SIG-M5 (cell line): Measurements from ENCODE around the gene PTTG1IP.
A peak's percentile ranks its signal among the peaks of the same experiment; 100 is the strongest.

ENCODE experiments used
- DNase-seq: peaks from one replicate; lab custom pipeline; 2025; lab: John Stamatoyannopoulos, UW

PTTG1IP gene

GRCh38 chr21:44865561-44866280 is 7.8 kb downstream of the PTTG1IP start:
- DNase-seq: peak; percentile 29

- no peak for DNase-seq
Observed at GRCh38 chr21:44862869-44863685, 10.4 kb downstream of the PTTG1IP start.

- no peak for DNase-seq
Observed at GRCh38 chr21:44858791-44859190, 14.7 kb downstream of the PTTG1IP start.

GRCh38 chr21:44858291-44858690 is 15.2 kb downstream of the PTTG1IP start:
- no peak for DNase-seq

GRCh38 chr21:44857127-44857892 is 16.2 kb downstream of the PTTG1IP start:
- DNase-seq: no peak

GRCh38 chr21:44856131-44856530 is 17.4 kb downstream of the PTTG1IP start:
- no peak for DNase-seq

GRCh38 chr21:44855572-44855971 is 17.9 kb downstream of the PTTG1IP start:
- no peak for DNase-seq

- no peak for DNase-seq
Observed at GRCh38 chr21:44854664-44855446, 18.6 kb downstream of the PTTG1IP start.

- no peak for DNase-seq
Observed at GRCh38 chr21:44854391-44854663, 19.2 kb downstream of the PTTG1IP start.

GRCh38 chr21:44853601-44854390 is 19.7 kb downstream of the PTTG1IP start:
- no peak for DNase-seq

- DNase-seq: no peak
Observed at GRCh38 chr21:44850905-44851657, 22.4 kb downstream of the PTTG1IP start.

GRCh38 chr21:44850208-44850800 is 23.2 kb downstream of the PTTG1IP start:
- DNase-seq: no peak

GRCh38 chr21:44849616-44850130 is 23.8 kb downstream of the PTTG1IP start:
- peak; percentile 12 for DNase-seq

- DNase-seq: no peak
Observed at GRCh38 chr21:44848821-44849521, 24.5 kb downstream of the PTTG1IP start.

GRCh38 chr21:44847261-44848056 is 26.0 kb downstream of the PTTG1IP start:
- DNase-seq: no peak

GRCh38 chr21:44846485-44847260 is 26.8 kb downstream of the PTTG1IP start:
- DNase-seq: peak; percentile 64

GRCh38 chr21:44846224-44846484 is 27.3 kb downstream of the PTTG1IP start:
- no peak for DNase-seq
